ENCODE measurements around the gene PPARA.

The PPARA gene

GRCh38 chr22:46250035-46250782 is 99.9 kb downstream of the PPARA start, which contains the start of gene CDPF1:
Gene CDPF1 (minus strand): TSS chr22:46250293. CDS start chr22:46248284, 2,009 bp downstream.
- DNase-seq (ENCODE audit: low read depth, low spot score) = peak; percentile 77
- peak within 1 kb of the TSS; percentile 80 for H3K4me3 ChIP-seq (ENCODE audit: low read depth, low read length)
- no peak for TF ChIP-seq CTCF (IDR thresholded peaks at IDR 0.05; ENCODE audit: low read depth, low read length)
- in situ Hi-C loops (cut with HindIII; ENCODE audit: low sequenced_read_pairs) = no loop called here

- no peak for DNase-seq (ENCODE audit: low read depth, low spot score)
These were observed 100.4 kb downstream of the PPARA start for GRCh38 chr22:46250783-46251125.

GRCh38 chr22:46251266-46251665 is 100.9 kb downstream of the PPARA start:
- in situ Hi-C loops (cut with HindIII; ENCODE audit: low sequenced_read_pairs) = no loop called here
- peak overlapping the region; percentile 80 for H3K4me3 ChIP-seq (ENCODE audit: low read depth, low read length)

More at GRCh38 chr22:46250783-46251125, 100.4 kb downstream of the PPARA start:
- H3K4me3 ChIP-seq (ENCODE audit: low read depth, low read length) = peak overlapping the region; percentile 80
- in situ Hi-C loops (cut with HindIII; ENCODE audit: low sequenced_read_pairs) = no loop called here
- no peak for TF ChIP-seq CTCF (IDR thresholded peaks at IDR 0.05; ENCODE audit: low read depth, low read length)

GRCh38 chr22:46251816-46252380 is 101.6 kb downstream of the PPARA start:
- TF ChIP-seq CTCF (IDR thresholded peaks at IDR 0.05; ENCODE audit: low read depth, low read length) = no peak
- no peak overlapping the region for H3K4me3 ChIP-seq (ENCODE audit: low read depth, low read length)
- in situ Hi-C loops (cut with HindIII; ENCODE audit: low sequenced_read_pairs) = no loop called here
- DNase-seq (ENCODE audit: low read depth, low spot score) = no peak

More at GRCh38 chr22:46251266-46251665, 100.9 kb downstream of the PPARA start:
- DNase-seq (ENCODE audit: low read depth, low spot score) = no peak
- no peak for TF ChIP-seq CTCF (IDR thresholded peaks at IDR 0.05; ENCODE audit: low read depth, low read length)

GRCh38 chr22:46256358-46256958 is 106.1 kb downstream of the PPARA start:
- in situ Hi-C loops (cut with HindIII; ENCODE audit: low sequenced_read_pairs) = no loop called here
- no peak for TF ChIP-seq CTCF (IDR thresholded peaks at IDR 0.05; ENCODE audit: low read depth, low read length)
- no peak for DNase-seq (ENCODE audit: low read depth, low spot score)
- no peak overlapping the region for H3K4me3 ChIP-seq (ENCODE audit: low read depth, low read length)

- no peak for DNase-seq (ENCODE audit: low read depth, low spot score)
- in situ Hi-C loops (cut with HindIII; ENCODE audit: low sequenced_read_pairs) = no loop called here
- no peak for TF ChIP-seq CTCF (IDR thresholded peaks at IDR 0.05; ENCODE audit: low read depth, low read length)
- no peak overlapping the region for H3K4me3 ChIP-seq (ENCODE audit: low read depth, low read length)
These were observed 109.0 kb downstream of the PPARA start for GRCh38 chr22:46259374-46259773.

All from astrocyte of the spinal cord (primary cell).